WTC11 (cell line): ENCODE data around the gene CLTA. TPM values are rescaled to one million over a fixed set of nuclear protein-coding genes. Genes with fewer than 3 reads are reported as not detected.
"Not testable (repeated sequence)": the region's sequence is repeated elsewhere in the genome, so short reads cannot be mapped to it uniquely, and the experiment has no call there.

Source experiments
- ATAC-seq: fragments of 200-7000 bp; cut with Tn5 transposase; 2 replicates; pipeline ENCODE4 v1.10.0; 2021; ENCODE audit warnings: mild to moderate bottlenecking, moderate library complexity
- CTCF ChIA-PET: fragments of 300-600 bp; sonication (Branson Sonifier 250); formaldehyde crosslinking; loops from one replicate; lab custom pipeline; 2021; ENCODE audit warnings: antibody characterized with exemption; lab: Charles Lee
- POLR2A ChIA-PET: fragments of 350-600 bp; sonication (Branson Sonifier 250); formaldehyde crosslinking; loops from one replicate; lab custom pipeline; 2021; ENCODE audit warnings: antibody characterized with exemption; lab: Charles Lee
- DNase-seq: peaks from one replicate; pipeline ENCODE4 v3.0.0; 2021; ENCODE audit warnings: low spot score
- H3K27ac Mint-ChIP-seq: 2 replicates; pipeline ENCODE4 v1.8.0; 2021; ENCODE audit warnings: mixed read lengths
- H3K27me3 Mint-ChIP-seq: 2 replicates; pipeline ENCODE4 v1.8.0; 2021; ENCODE audit warnings: low read depth, mild to moderate bottlenecking, moderate library complexity, mixed read lengths
- H3K36me3 Mint-ChIP-seq: 2 replicates; pipeline ENCODE4 v1.8.0; 2021; ENCODE audit warnings: mixed read lengths
- H3K4me1 Mint-ChIP-seq: 2 replicates; pipeline ENCODE4 v1.8.0; 2022; ENCODE audit warnings: mixed read lengths
- H3K4me3 Mint-ChIP-seq: 2 replicates; pipeline ENCODE4 v1.8.0; 2021; ENCODE audit warnings: mild to moderate bottlenecking, moderate library complexity, mixed read lengths
- H3K9me3 Mint-ChIP-seq: 2 replicates; pipeline ENCODE4 v1.8.0; 2021; ENCODE audit warnings: mixed read lengths
- ARID4B ChIP-seq: sonication (generic); formaldehyde crosslinking; IDR thresholded peaks from 2 replicates; pipeline ENCODE4 v1.8.0; 2023; ENCODE audit warnings: missing genetic modification reagents, mild to moderate bottlenecking, borderline replicate concordance
- EMX1 ChIP-seq: fragments of 250-450 bp; sonication (Bioruptor Pico); IDR thresholded peaks from 2 replicates; pipeline ENCODE4 v1.8.0; 2021; ENCODE audit warnings: mild to moderate bottlenecking
- ERG ChIP-seq: fragments of 250-450 bp; sonication (Bioruptor Pico); IDR thresholded peaks from 2 replicates; pipeline ENCODE4 v1.8.0; 2021; ENCODE audit warnings: mild to moderate bottlenecking
- FOXK1 ChIP-seq: sonication (generic); formaldehyde crosslinking; IDR thresholded peaks from 2 replicates; pipeline ENCODE4 v1.8.0; 2022; ENCODE audit warnings: mild to moderate bottlenecking, moderate library complexity, missing genetic modification reagents
- KAT7 ChIP-seq: sonication (generic); formaldehyde crosslinking; IDR thresholded peaks from 2 replicates; pipeline ENCODE4 v1.8.1; 2023; ENCODE audit warnings: missing genetic modification reagents, mild to moderate bottlenecking, borderline replicate concordance
- MYBL2 ChIP-seq: sonication (generic); formaldehyde crosslinking; IDR thresholded peaks from 2 replicates; pipeline ENCODE4 v1.8.1; 2023; ENCODE audit warnings: mild to moderate bottlenecking, moderate library complexity, missing genetic modification reagents
- NFE2L1 ChIP-seq: sonication (generic); formaldehyde crosslinking; IDR thresholded peaks from 2 replicates; pipeline ENCODE4 v1.8.1; 2023; ENCODE audit warnings: missing genetic modification reagents
- NR2C2 ChIP-seq: sonication (generic); formaldehyde crosslinking; IDR thresholded peaks from 2 replicates; pipeline ENCODE4 v1.8.0; 2022; ENCODE audit warnings: mild to moderate bottlenecking, missing genetic modification reagents
- PRRX2 ChIP-seq: fragments of 250-450 bp; sonication (Bioruptor Pico); IDR thresholded peaks from 2 replicates; pipeline ENCODE4 v1.8.0; 2021; ENCODE audit warnings: mild to moderate bottlenecking
- SMAD3 ChIP-seq: sonication (generic); formaldehyde crosslinking; IDR thresholded peaks from 2 replicates; pipeline ENCODE4 v1.8.0; 2022; ENCODE audit warnings: missing genetic modification reagents, mild to moderate bottlenecking, borderline replicate concordance
- SOX15 ChIP-seq: fragments of 250-450 bp; sonication (Bioruptor Pico); IDR thresholded peaks from 2 replicates; pipeline ENCODE4 v1.9.0; 2021; ENCODE audit warnings: mild to moderate bottlenecking
- TCF7 ChIP-seq: sonication (generic); formaldehyde crosslinking; IDR thresholded peaks from 2 replicates; pipeline ENCODE4 v1.8.0; 2022; ENCODE audit warnings: mild to moderate bottlenecking, low read depth, missing genetic modification reagents, moderate library complexity
- TEAD1 ChIP-seq: sonication (generic); formaldehyde crosslinking; IDR thresholded peaks from 2 replicates; pipeline ENCODE4 v1.8.0; 2022; ENCODE audit warnings: mild to moderate bottlenecking, missing genetic modification reagents
- ZBTB21 ChIP-seq: sonication (generic); formaldehyde crosslinking; IDR thresholded peaks from 2 replicates; pipeline ENCODE4 v1.8.1; 2023; ENCODE audit warnings: mild to moderate bottlenecking, missing genetic modification reagents, borderline replicate concordance
- ZNF263 ChIP-seq: sonication (generic); formaldehyde crosslinking; IDR thresholded peaks from 2 replicates; pipeline ENCODE4 v1.8.1; 2022; ENCODE audit warnings: low read depth, mild to moderate bottlenecking, moderate library complexity, missing genetic modification reagents
- ZNF416 ChIP-seq: fragments of 250-450 bp; sonication (Bioruptor Pico); IDR thresholded peaks from 2 replicates; pipeline ENCODE4 v1.9.0; 2021; ENCODE audit warnings: mild to moderate bottlenecking, inconsistent platforms
- total RNA-seq: library from RNA; stranded (reverse); gene quantifications from 3 replicates; pipeline ENCODE4 v1.2.3, GENCODE V29; 2021
- TF ChIP-seq, protein P1 (sequence below): fragments of 250-450 bp; sonication (Bioruptor Pico); IDR thresholded peaks from 2 replicates; pipeline ENCODE4 v2.1.2; 2022; ENCODE audit warnings: mild to moderate bottlenecking, moderate library complexity
- TF ChIP-seq, protein P2 (sequence below): sonication (generic); formaldehyde crosslinking; conservative IDR thresholded peaks from 2 replicates; pipeline ENCODE4 v1.8.1; 2023; ENCODE audit warnings: mild to moderate bottlenecking, low read depth, missing genetic modification reagents, moderate library complexity
- TF ChIP-seq, protein P3 (sequence below): sonication (generic); formaldehyde crosslinking; IDR thresholded peaks from 2 replicates; pipeline ENCODE4 v1.8.0; 2022; ENCODE audit warnings: mild to moderate bottlenecking, missing genetic modification reagents
- TF ChIP-seq, protein P4 (sequence below): fragments of 200-600 bp; IDR thresholded peaks from 2 replicates; pipeline ENCODE4 v1.8.0; 2022; ENCODE audit warnings: antibody characterized with exemption

Gene CLTA
- total RNA-seq, 1 experiment from 2014 or later: 213 TPM

- no peak overlapping the region for H3K4me3 Mint-ChIP-seq
These were observed 46.5 kb downstream of the CLTA start for GRCh38 chr9:36237230-36237629.

DNA sequence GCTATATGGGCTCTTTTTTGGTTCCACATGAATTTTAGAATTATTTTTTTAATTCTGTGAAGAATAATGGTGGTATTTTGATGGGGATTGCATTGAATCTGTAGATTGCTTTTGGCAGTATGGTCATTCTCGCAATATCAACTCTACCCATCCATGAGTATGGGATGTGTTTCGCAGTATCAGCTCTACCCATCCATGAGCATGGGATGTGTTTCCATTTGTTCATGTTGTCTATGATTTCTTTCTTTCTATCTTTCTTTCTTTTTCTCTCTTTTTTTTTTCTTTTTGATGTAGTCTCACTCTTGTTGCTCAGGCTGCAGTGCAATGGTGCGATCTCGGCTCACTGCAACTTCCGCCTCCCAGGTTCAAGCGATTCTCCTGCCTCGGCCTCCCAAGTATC lies 48.5 kb downstream of the CLTA start:
- H3K27ac Mint-ChIP-seq: not testable (repeated sequence)

More at GRCh38 chr9:36237230-36237629, 46.5 kb downstream of the CLTA start:
- no peaks in the 10 kb centered on the region for H3K27me3 Mint-ChIP-seq
- CTCF ChIA-PET: interaction anchor here (0.7 kb wide), 1 partner anchor 91 kb away, joined by 3 read pairs; no protein-coding TSS in a partner anchor
- DNase-seq (no peak), ATAC-seq (no peak)
- H3K27ac Mint-ChIP-seq: no peak overlapping the region
- peaks cover 2% of the 10 kb centered on the region; the same call in 1 of the 2 replicates for H3K36me3 Mint-ChIP-seq
- H3K9me3 Mint-ChIP-seq: no peaks in the 10 kb centered on the region
- TF ChIP-seq, protein P1, sequence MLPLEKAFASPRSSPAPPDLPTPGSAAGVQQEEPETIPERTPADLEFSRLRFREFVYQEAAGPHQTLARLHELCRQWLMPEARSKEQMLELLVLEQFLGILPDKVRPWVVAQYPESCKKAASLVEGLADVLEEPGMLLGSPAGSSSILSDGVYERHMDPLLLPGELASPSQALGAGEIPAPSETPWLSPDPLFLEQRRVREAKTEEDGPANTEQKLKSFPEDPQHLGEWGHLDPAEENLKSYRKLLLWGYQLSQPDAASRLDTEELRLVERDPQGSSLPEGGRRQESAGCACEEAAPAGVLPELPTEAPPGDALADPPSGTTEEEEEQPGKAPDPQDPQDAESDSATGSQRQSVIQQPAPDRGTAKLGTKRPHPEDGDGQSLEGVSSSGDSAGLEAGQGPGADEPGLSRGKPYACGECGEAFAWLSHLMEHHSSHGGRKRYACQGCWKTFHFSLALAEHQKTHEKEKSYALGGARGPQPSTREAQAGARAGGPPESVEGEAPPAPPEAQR (CRISPR knock-in tag): no peak
- TF ChIP-seq EMX1: no peak
- no peak for TF ChIP-seq MYBL2 (CRISPR knock-in tag)
- no peak for TF ChIP-seq PRRX2 (CRISPR knock-in tag)
- no peak for TF ChIP-seq SMAD3
- TF ChIP-seq, protein P2, sequence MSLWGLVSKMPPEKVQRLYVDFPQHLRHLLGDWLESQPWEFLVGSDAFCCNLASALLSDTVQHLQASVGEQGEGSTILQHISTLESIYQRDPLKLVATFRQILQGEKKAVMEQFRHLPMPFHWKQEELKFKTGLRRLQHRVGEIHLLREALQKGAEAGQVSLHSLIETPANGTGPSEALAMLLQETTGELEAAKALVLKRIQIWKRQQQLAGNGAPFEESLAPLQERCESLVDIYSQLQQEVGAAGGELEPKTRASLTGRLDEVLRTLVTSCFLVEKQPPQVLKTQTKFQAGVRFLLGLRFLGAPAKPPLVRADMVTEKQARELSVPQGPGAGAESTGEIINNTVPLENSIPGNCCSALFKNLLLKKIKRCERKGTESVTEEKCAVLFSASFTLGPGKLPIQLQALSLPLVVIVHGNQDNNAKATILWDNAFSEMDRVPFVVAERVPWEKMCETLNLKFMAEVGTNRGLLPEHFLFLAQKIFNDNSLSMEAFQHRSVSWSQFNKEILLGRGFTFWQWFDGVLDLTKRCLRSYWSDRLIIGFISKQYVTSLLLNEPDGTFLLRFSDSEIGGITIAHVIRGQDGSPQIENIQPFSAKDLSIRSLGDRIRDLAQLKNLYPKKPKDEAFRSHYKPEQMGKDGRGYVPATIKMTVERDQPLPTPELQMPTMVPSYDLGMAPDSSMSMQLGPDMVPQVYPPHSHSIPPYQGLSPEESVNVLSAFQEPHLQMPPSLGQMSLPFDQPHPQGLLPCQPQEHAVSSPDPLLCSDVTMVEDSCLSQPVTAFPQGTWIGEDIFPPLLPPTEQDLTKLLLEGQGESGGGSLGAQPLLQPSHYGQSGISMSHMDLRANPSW (CRISPR knock-in tag): no peak
- no peak for TF ChIP-seq NR2C2 (CRISPR knock-in tag)
- no peak for TF ChIP-seq ARID4B (CRISPR knock-in tag)
- no peak for TF ChIP-seq ZNF416 (CRISPR knock-in tag)
- TF ChIP-seq NFE2L1 (CRISPR knock-in tag): no peak
- TF ChIP-seq SOX15 (CRISPR knock-in tag): no peak
- TF ChIP-seq, protein P3, sequence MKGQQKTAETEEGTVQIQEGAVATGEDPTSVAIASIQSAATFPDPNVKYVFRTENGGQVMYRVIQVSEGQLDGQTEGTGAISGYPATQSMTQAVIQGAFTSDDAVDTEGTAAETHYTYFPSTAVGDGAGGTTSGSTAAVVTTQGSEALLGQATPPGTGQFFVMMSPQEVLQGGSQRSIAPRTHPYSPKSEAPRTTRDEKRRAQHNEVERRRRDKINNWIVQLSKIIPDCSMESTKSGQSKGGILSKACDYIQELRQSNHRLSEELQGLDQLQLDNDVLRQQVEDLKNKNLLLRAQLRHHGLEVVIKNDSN (CRISPR knock-in tag): no peak
- TF ChIP-seq FOXK1 (CRISPR knock-in tag): no peak
- no peak for TF ChIP-seq ERG
- TF ChIP-seq TCF7: no peak
- TF ChIP-seq KAT7 (CRISPR knock-in tag): no peak
- no peak for TF ChIP-seq TEAD1 (CRISPR knock-in tag)
- no peak for TF ChIP-seq ZBTB21 (CRISPR knock-in tag)
- TF ChIP-seq, protein P4, sequence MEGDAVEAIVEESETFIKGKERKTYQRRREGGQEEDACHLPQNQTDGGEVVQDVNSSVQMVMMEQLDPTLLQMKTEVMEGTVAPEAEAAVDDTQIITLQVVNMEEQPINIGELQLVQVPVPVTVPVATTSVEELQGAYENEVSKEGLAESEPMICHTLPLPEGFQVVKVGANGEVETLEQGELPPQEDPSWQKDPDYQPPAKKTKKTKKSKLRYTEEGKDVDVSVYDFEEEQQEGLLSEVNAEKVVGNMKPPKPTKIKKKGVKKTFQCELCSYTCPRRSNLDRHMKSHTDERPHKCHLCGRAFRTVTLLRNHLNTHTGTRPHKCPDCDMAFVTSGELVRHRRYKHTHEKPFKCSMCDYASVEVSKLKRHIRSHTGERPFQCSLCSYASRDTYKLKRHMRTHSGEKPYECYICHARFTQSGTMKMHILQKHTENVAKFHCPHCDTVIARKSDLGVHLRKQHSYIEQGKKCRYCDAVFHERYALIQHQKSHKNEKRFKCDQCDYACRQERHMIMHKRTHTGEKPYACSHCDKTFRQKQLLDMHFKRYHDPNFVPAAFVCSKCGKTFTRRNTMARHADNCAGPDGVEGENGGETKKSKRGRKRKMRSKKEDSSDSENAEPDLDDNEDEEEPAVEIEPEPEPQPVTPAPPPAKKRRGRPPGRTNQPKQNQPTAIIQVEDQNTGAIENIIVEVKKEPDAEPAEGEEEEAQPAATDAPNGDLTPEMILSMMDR: no peak
- TF ChIP-seq ZNF263 (CRISPR knock-in tag): no peak
- POLR2A ChIA-PET: no interaction called here
- H3K4me1 Mint-ChIP-seq: no peaks in the 10 kb centered on the region; the same call in 1 of the 2 replicates

More for the DNA sequence above, 48.5 kb downstream of the CLTA start:
- H3K27me3 Mint-ChIP-seq, ATAC-seq, CTCF ChIA-PET, H3K9me3 Mint-ChIP-seq, H3K36me3 Mint-ChIP-seq, DNase-seq, POLR2A ChIA-PET, H3K4me1 Mint-ChIP-seq, H3K4me3 Mint-ChIP-seq: not testable (repeated sequence)
